ENCODE data around the gene PARD3.

Gene PARD3

GRCh38 chr10:34801097-34801733 is 13.9 kb downstream of the PARD3 start:
- no peaks in the 10 kb centered on the region for H4K20me1 ChIP-seq (ENCODE audit: low read depth, low read length)
- H3K4me3 ChIP-seq (ENCODE audit: insufficient read depth, low read length, poor library complexity, severe bottlenecking), result no peak overlapping the region
- H3K27me3 ChIP-seq (ENCODE audit: low read length), result no peaks in the 10 kb centered on the region
- no peaks in the 10 kb centered on the region for H3K36me3 ChIP-seq (ENCODE audit: low read length)
- no peak overlapping the region for H2AFZ ChIP-seq (ENCODE audit: low read depth, low read length, severe bottlenecking)
- H3K79me2 ChIP-seq (ENCODE audit: insufficient read depth, low read length), result no peaks in the 10 kb centered on the region
- no peaks in the 10 kb centered on the region for H3K9me2 ChIP-seq (replicated peaks; ENCODE audit: insufficient read depth, low read length)
- no peak overlapping the region for H3K27ac ChIP-seq (ENCODE audit: low read depth, low read length)
- H3K9me3 ChIP-seq (ENCODE audit: insufficient read depth, low read length), result no peaks in the 10 kb centered on the region
- no peak for TF ChIP-seq EZH2phosphoT487 (conservative IDR thresholded peaks at IDR 0.05; ENCODE audit: low read length)
- no peak overlapping the region for H3K4me2 ChIP-seq (ENCODE audit: low read depth, low read length, poor library complexity, severe bottlenecking)
- H3K9ac ChIP-seq (ENCODE audit: low read length), result no peak overlapping the region
- no peaks in the 10 kb centered on the region for H3F3A ChIP-seq (ENCODE audit: insufficient read depth)

GRCh38 chr10:34800624-34801023 is 14.5 kb downstream of the PARD3 start:
- no peak overlapping the region for H3K27ac ChIP-seq (ENCODE audit: low read depth, low read length)
- H3K4me2 ChIP-seq (ENCODE audit: low read depth, low read length, poor library complexity, severe bottlenecking), result no peak overlapping the region
- no peak for TF ChIP-seq EZH2phosphoT487 (conservative IDR thresholded peaks at IDR 0.05; ENCODE audit: low read length)
- no peak for TF ChIP-seq CTCF (IDR thresholded peaks at IDR 0.05; ENCODE audit: insufficient read depth, low read length, poor library complexity, severe bottlenecking)
- no peak overlapping the region for H3K9ac ChIP-seq (ENCODE audit: low read length)
- H3K9me3 ChIP-seq (ENCODE audit: insufficient read depth, low read length), result no peaks in the 10 kb centered on the region
- H3K36me3 ChIP-seq (ENCODE audit: low read length), result no peaks in the 10 kb centered on the region
- H3K27me3 ChIP-seq (ENCODE audit: low read length), result no peaks in the 10 kb centered on the region
- no peaks in the 10 kb centered on the region for H3F3A ChIP-seq (ENCODE audit: insufficient read depth)
- no peaks in the 10 kb centered on the region for H4K20me1 ChIP-seq (ENCODE audit: low read depth, low read length)
- H3K4me3 ChIP-seq (ENCODE audit: insufficient read depth, low read length, poor library complexity, severe bottlenecking), result no peak overlapping the region
- no peaks in the 10 kb centered on the region for H3K79me2 ChIP-seq (ENCODE audit: insufficient read depth, low read length)
- no peaks in the 10 kb centered on the region for H3K9me2 ChIP-seq (replicated peaks; ENCODE audit: insufficient read depth, low read length)
- no peak overlapping the region for H2AFZ ChIP-seq (ENCODE audit: low read depth, low read length, severe bottlenecking)

- no peaks in the 10 kb centered on the region for H3F3A ChIP-seq (ENCODE audit: insufficient read depth)
- H3K4me2 ChIP-seq (ENCODE audit: low read depth, low read length, poor library complexity, severe bottlenecking), result no peak overlapping the region
- no peaks in the 10 kb centered on the region for H3K9me2 ChIP-seq (replicated peaks; ENCODE audit: insufficient read depth, low read length)
- no peaks in the 10 kb centered on the region for H3K79me2 ChIP-seq (ENCODE audit: insufficient read depth, low read length)
- TF ChIP-seq EZH2phosphoT487 (conservative IDR thresholded peaks at IDR 0.05; ENCODE audit: low read length) (no peak), CTCF (IDR thresholded peaks at IDR 0.05; ENCODE audit: insufficient read depth, low read length, poor library complexity, severe bottlenecking) (no peak)
- H4K20me1 ChIP-seq (ENCODE audit: low read depth, low read length), result no peaks in the 10 kb centered on the region
- H3K9me3 ChIP-seq (ENCODE audit: insufficient read depth, low read length), result no peaks in the 10 kb centered on the region
- H3K36me3 ChIP-seq (ENCODE audit: low read length), result no peaks in the 10 kb centered on the region
- no peak overlapping the region for H3K9ac ChIP-seq (ENCODE audit: low read length)
- H3K27ac ChIP-seq (ENCODE audit: low read depth, low read length), result no peak overlapping the region
- H3K27me3 ChIP-seq (ENCODE audit: low read length), result no peaks in the 10 kb centered on the region
- no peak overlapping the region for H3K4me3 ChIP-seq (ENCODE audit: insufficient read depth, low read length, poor library complexity, severe bottlenecking)
- no peak overlapping the region for H2AFZ ChIP-seq (ENCODE audit: low read depth, low read length, severe bottlenecking)
These were observed 16.4 kb downstream of the PARD3 start for GRCh38 chr10:34798654-34799053.

GRCh38 chr10:34797155-34797554 is 17.9 kb downstream of the PARD3 start:
- Histone ChIP-seq H3K27me3 (ENCODE audit: low read length) (no peaks in the 10 kb centered on the region), H2AFZ (ENCODE audit: low read depth, low read length, severe bottlenecking) (no peak overlapping the region), H3K27ac (ENCODE audit: low read depth, low read length) (no peak overlapping the region), H3K9ac (ENCODE audit: low read length) (no peak overlapping the region), H3K9me2 (replicated peaks; ENCODE audit: insufficient read depth, low read length) (no peaks in the 10 kb centered on the region), H3F3A (ENCODE audit: insufficient read depth) (no peaks in the 10 kb centered on the region), H3K4me3 (ENCODE audit: insufficient read depth, low read length, poor library complexity, severe bottlenecking) (no peak overlapping the region), H3K36me3 (ENCODE audit: low read length) (no peaks in the 10 kb centered on the region), H3K9me3 (ENCODE audit: insufficient read depth, low read length) (no peaks in the 10 kb centered on the region), H3K4me2 (ENCODE audit: low read depth, low read length, poor library complexity, severe bottlenecking) (no peak overlapping the region), H3K79me2 (ENCODE audit: insufficient read depth, low read length) (no peaks in the 10 kb centered on the region), H4K20me1 (ENCODE audit: low read depth, low read length) (no peaks in the 10 kb centered on the region)
- TF ChIP-seq EZH2phosphoT487 (conservative IDR thresholded peaks at IDR 0.05; ENCODE audit: low read length) (no peak), CTCF (IDR thresholded peaks at IDR 0.05; ENCODE audit: insufficient read depth, low read length, poor library complexity, severe bottlenecking) (no peak)
